ENCODE results near the gene RNF227.
"Not testable (repeated sequence)": the region's sequence is repeated elsewhere in the genome, so short reads cannot be mapped to it uniquely, and the experiment has no call there.

The RNF227 gene

DNA sequence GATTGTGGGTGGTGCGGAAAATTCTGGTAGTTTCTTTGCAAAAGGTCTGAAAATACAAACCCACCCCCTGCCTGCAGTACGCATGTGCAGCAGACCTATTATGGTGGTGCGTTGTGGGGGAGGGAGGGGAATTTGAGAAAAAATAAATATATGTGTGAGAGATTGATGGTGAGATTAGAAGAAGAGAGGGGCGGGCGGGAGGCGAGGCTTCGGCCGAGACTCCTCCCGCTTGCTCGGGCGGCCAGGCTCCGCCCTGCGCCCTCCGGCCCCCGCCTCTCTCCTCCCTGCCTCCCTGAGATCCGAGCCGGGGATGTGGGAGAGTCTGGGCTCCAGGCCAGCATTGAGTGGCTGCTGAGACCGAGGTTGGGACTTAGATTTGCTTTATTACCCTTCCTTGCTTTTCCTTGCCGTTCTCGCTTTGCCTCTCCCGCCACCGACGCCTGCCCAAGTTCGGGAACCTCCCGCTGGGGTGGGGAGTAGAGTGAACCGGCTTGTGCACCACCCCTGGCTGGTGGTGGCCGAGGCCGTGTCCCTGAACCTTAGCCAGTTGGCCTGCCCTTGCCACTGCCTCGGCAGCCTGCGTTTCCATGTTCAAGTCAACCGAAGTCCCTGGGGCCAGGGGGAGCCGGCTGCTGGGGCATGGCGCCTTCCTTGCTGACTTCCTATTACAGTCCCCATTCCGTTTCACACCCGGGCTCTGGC is 28.5 kb downstream of the RNF227 start:
- DNase-seq: peak; percentile 93 to 97

DNA sequence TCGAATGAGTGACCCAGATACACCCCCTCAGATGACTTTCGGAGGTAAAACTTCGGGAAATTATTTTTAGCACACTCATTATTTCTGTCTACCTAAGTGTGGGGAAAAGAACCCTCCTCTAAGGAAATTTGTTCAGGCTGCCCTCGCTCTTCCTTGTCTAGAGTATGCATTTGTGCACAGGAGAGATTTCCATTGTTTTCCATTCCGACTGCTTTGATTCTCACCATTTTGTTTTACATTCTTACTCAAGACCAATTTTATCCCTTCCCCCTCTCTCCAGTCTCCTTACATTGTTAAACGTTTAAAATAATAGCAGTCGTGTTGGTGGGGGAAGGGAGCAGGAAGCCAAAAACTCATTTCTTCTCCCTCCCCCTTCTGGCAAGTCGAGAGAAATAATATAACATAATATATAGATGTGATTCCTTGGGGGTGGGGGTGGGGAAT is 29.0 kb downstream of the RNF227 start:
- DNase-seq: no peak

DNA sequence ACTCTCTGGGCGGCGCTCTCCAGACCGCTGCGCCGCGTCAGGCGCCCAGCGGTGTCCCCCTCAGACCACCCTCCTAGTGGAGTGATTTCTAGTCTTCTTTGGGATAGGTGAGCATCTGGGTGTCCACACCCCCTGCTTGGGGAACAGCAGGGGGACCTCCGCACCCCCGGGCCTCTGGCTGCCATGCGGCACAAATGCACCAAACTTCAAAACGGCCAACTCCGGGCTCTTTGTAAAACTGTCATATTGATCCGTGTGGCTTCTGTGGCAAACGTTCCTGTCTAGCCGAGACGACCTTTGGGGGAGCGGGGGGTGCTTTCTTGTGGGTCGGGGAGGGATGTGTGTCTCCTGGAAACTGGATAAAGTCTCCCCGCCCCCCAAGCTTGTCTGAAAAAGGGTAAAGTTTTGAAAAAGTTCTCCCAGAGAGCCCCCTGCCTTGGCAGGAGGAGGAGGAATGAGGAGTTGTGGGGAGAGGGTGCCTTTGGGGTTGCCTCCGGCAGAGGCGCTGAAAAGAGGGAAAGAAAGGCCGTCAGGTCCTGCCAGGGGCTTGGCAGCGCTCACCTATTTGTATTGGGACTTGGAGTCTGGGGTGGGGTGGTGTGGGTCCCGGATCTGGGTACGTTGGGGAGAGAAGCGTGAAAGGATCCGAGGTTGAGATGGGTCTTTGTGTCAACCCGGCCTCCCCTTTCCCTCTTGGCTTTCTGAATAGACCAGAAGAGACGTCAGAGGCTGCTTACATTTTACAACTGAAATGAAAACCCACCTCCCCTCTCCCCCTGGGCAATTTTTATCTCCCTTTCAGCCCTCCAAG is 29.7 kb downstream of the RNF227 start:
- DNase-seq: peak; percentile 56 to 75

- DNase-seq: peak; percentile 43 to 61
Measured at GRCh38 chr17:7885367-7886226, 30.5 kb downstream of the RNF227 start.

DNA sequence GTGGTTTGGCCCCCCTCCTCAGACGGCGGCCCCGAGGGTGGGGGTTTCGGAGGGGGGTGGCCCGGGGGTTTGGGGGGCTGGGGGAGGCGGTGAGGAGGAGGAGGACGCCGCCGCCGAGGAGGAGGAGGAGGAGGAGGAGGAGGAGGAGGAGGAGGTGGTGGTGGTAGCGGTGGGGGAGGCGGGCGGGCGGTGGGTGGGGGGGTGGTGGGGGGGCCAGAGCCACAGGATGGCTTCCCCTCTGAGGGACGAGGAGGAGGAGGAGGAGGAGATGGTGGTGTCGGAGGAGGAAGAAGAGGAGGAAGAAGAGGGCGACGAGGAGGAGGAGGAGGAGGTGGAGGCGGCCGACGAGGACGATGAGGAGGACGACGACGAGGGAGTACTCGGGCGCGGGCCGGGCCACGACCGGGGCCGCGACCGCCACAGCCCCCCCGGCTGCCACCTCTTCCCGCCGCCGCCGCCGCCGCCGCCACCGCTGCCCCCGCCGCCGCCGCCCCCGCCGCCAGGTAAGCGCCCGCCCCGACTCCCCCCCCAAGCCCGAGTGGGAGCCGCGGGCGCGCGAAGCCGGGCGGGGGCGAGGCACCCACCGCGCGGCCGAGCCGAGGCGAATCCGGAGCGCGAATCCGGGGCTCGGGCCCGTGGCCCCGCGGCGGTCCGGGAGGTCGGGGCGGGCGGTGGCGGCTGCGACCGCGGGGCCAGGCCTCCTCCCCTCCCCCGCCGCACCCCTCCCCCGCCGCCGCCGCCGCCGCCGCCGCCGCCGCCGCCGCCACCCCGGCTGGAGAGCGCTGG is 31.3 kb downstream of the RNF227 start:
- DNase-seq: peak; percentile 25 to 45

DNA sequence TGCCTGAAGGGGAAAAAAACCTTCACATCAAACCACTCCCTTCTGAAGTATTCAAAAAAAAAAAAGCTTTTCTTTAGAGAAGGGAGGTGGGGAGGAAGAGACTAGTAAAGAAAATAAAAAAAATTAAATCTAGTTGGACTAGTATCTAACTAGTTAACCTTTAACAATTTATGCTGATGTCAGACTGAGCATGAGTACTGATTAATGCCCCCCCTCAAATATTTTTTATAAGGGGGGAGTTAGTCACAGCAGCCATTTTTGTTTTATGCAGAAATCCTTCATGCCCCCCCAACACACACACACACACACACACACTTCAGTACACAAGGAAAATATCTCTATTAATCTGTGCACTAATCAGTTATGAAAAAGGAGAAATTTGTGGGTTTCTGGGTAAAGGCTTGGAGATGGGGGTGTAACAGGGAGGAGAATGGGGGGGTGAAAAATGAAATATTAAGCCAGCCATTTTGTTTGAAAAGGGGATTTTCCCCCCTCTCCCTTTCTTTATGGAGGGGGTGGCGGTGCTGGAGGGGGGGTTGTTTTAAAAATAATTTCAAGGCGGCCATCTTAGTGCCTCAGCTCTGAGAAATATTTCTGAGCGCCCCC is 32.2 kb downstream of the RNF227 start:
- DNase-seq: peak; percentile 50 to 74

GRCh38 chr17:7882629-7883028 is 33.5 kb downstream of the RNF227 start:
- no peak for DNase-seq

DNA sequence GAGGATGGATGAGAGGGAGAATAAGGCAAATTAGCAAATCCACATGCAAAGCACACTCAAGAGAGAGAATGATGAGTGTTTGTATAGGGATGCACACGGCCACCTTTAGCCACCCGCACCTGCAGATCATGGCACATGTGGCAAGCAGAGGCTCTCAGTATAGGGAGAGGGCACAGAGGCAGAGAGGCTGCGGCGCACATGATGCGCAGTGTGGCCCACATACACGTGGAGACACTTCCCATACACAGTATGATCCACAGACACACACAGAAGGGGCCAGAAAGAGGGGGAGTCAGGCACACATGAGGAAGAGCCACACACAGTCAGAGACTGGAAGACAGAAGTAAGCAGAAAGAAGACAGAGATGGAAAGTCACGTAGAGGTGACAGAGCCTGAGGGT is 34.0 kb downstream of the RNF227 start:
- no peak for DNase-seq

- DNase-seq: no peak
Measured at GRCh38 chr17:7881276-7882054, 34.6 kb downstream of the RNF227 start.

GRCh38 chr17:7880076-7880868 is 35.8 kb downstream of the RNF227 start:
- DNase-seq: no peak

DNA sequence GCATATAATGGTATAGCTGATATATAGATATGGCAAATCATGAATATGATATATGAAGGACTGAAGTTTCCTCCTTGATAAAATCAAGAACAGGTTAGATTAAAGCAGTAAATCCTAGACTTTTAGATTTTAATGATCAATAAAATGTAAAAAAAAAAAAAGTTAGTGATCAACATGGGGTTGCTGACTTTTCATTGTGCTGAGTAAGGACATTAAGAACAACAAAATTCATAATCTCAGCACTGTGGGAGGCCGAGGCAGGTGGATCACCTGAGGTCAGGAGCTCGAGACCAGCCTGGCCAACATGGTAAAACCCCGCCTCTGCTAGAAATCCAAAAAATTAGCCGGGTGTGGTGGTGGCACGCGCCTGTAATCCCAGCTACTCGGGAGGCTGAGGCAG is 37.9 kb downstream of the RNF227 start:
- DNase-seq: no peak

DNA sequence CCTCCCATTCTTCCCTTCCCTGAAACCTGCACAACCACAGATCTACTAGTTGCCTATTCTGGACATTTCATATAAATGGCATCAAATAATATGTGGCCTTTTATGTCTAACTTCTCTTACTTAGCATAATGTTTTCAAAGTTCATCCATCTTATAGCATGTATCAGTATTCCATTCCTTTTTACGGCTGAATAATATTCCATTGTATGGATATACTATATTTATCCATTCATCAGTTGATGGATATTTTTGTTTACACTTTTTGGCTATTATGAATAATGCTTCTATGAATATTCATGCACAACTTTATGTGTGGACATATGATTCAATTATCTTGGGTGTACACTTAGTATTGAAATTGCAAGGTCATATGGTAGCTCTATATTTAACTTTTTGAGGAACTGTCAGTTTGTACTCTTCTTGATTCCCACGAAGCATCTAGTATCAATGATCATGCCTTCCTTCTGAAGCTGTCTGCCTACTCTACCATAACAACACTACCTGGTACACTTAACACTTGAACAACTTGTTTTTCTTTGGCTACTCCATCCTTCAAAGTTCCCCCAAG is 40.2 kb downstream of the RNF227 start:
- no peak for DNase-seq

DNA sequence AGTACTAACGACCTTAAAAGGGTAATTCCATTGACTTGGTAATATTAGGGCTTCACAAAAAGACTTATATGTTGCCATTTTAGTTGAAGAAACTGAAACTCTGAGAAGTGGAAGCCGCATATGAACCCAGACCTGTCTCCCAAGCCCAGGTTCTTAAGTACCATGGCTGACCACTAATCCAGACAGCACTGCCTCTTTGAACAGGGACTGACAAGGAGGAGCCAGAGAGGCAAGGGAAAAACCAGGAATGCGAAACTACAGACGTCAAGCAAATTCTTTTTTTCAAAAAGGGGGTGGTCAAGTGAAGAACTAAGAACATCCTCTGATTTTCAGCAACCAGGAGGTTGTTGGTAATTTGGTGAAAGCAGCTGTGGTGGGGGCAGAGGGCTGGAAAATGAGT is 43.0 kb downstream of the RNF227 start:
- DNase-seq: no peak

DNA sequence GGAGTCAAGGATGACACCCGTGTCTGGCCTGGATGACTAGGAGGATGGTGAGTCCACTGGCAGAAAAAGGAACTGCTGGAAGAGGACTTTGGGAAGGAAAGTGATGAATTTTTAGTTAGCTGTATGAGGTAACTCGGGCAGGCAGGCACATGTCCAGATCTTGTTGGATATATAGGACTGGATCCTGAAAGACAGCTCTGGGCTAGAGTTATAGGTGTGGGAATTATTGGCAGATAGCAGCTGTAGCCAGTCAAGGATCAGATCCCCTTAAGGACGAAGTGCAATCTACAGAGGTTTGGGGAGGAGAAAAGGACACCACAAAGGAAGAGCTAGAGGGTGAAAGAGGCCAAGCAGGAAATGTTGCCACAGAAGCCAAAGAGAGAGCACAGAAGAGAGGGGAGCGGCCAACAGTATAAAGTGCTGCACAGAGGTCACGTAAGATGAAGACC is 48.2 kb downstream of the RNF227 start:
- peak in 1 of 2 donors; percentile 36 for DNase-seq

GRCh38 chr17:7864995-7865650 is 51.0 kb downstream of the RNF227 start:
- no peak for DNase-seq

DNA sequence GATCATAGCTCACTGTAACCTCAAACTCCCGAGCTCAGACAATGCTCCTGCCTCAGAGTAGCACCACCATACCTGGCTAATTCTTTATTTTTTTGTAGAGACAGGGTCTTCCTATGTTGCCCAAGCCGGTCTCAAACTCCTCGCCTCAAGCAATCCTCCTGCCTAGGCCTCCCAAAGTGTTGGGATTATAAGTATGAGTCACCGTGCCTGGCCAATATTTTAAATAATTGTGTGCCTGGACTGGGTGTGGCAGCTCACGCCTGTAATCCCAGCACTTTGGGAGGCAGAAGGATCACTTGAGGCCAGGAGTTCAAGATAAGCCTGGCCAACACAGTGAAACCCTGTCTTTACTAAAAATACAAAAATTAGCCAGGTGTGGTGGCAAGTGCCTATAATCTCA is 51.7 kb downstream of the RNF227 start:
- DNase-seq: not testable (repeated sequence)

All from CD4-positive, alpha-beta T cell treated with Interferon alpha-2 for 1 hour (primary cell).